Neural progenitor cell (in vitro differentiated cells): Measurements from ENCODE around the gene PPM1D.

Source experiments
- EZH2 ChIP-seq: fragments of 200-600 bp; sonication (generic); IDR thresholded peaks from 2 replicates; pipeline ENCODE4 v1.6.1; 2017; ENCODE audit warnings: antibody characterized with exemption, mild to moderate bottlenecking, moderate library complexity
- TF ChIP-seq, protein P1 (sequence below): fragments of 200-600 bp; sonication (generic); IDR thresholded peaks from 2 replicates; pipeline ENCODE4 v1.5.1; 2017; ENCODE audit warnings: antibody characterized with exemption, mild to moderate bottlenecking

DNA sequence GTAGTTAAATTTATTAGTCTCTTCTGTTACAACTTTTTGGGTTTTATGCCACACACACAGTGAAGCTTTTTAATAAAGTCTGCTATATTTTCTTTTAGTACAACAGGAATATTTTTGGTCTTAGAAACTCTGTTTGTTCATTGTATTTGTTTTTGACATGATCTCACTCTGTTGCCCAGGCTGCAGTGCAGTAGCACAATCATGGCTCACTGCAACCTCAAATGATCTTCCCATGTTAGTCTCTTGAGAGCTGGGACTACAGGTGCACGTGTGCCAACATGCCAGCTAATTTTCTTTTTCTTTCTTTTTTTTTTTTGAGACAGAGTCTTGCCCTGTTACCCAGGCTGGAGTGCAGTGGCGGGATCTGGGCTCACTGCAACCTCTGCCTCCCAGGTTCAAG, 27.1 kb downstream of the PPM1D start:
- TF ChIP-seq, protein P1, sequence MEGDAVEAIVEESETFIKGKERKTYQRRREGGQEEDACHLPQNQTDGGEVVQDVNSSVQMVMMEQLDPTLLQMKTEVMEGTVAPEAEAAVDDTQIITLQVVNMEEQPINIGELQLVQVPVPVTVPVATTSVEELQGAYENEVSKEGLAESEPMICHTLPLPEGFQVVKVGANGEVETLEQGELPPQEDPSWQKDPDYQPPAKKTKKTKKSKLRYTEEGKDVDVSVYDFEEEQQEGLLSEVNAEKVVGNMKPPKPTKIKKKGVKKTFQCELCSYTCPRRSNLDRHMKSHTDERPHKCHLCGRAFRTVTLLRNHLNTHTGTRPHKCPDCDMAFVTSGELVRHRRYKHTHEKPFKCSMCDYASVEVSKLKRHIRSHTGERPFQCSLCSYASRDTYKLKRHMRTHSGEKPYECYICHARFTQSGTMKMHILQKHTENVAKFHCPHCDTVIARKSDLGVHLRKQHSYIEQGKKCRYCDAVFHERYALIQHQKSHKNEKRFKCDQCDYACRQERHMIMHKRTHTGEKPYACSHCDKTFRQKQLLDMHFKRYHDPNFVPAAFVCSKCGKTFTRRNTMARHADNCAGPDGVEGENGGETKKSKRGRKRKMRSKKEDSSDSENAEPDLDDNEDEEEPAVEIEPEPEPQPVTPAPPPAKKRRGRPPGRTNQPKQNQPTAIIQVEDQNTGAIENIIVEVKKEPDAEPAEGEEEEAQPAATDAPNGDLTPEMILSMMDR, result no peak
- no peak for TF ChIP-seq EZH2
